ENCODE data around the gene MGAT4A.

The MGAT4A gene

GRCh38 chr2:98731041-98731893, at the start of gene MGAT4A:
Gene MGAT4A, minus strand, starts transcription at chr2:98731132. Its CDS starts 4,800 bp downstream, at chr2:98726332.
- FAIRE-seq: no peak

GRCh38 chr2:98778741-98779483, 48.0 kb upstream of the MGAT4A start:
- FAIRE-seq: no peak

DNA sequence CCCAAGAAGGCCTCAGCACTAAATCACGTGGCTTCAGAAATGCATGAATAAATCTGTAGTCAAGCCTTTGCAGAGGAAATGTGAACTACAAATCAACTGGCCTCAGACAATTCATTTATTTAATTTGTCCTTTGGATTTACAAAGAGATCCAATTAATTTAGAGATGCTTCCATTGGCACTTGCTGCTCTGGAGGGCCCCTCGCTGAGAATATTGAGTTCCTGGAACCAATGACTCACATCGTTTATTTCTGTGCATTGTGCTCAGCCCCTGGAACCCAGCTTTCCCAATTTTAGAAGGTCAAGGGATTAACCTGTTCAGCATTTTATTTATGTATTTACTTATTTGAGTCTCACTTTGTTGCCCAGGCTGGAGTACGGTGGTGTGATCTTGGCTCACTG, 47.2 kb upstream of the MGAT4A start:
- no peak for FAIRE-seq

- no peak for FAIRE-seq
These were observed 46.8 kb upstream of the MGAT4A start for GRCh38 chr2:98777710-98778109.

DNA sequence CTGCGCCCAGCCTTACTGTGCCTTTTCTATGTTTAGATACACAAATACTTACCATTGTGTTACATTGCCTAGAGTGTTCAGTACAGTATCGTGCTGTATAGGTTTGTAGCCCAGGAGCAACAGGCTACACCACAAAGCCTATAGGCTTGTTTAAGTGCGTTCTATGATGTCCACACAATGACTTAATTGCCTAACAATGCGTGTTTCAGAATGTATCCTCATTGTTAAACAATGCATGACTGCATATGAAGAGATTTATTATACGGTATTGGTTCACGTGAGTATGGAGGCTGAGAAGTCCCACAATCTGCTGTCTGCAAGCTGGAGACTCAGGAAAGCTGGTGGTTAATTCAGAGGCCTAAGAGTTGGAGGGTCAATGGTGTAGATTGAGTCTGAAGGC, 46.1 kb upstream of the MGAT4A start:
- no peak for FAIRE-seq

DNA sequence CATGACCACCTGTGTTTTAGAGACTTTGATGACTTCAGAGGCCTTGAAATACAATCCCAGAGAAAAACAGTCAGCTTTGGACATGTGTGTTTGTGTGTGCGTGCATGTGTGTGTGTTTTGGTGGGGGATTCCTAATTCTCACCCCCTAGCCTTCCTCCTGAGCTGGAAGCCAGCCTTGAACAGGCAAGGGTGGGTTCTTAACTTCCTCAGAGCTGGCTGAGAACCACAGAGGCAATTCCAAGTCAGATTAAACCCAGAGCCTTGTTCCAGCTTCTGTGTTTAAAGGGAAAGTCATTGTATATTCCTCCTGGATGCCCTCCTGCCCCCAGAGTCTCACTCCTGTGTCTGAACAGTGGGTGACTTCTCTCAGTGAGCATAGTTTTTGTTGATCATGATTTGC, 45.2 kb upstream of the MGAT4A start:
- no peak for FAIRE-seq

- FAIRE-seq: no peak
These were observed 44.4 kb upstream of the MGAT4A start for GRCh38 chr2:98775146-98775986.

DNA sequence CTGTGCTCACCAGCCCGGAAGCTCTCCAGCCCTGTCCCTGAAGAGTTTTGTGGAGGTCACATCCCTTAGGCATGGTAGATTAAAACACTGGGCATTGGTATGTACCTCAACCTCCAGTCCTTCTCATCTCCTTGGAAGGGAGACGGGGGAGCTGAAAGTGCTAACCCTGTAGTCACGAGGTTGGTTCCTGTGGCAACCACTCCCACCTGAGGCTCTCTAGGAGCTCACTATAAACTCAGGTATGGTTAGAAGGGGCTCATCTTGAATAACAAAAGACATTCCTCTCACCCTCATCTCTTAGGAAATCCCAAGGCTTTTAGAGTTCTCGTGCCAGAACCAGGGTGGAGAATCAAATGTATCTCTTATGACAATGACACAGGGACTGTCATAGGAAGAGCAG, 43.0 kb upstream of the MGAT4A start:
- FAIRE-seq: no peak

DNA sequence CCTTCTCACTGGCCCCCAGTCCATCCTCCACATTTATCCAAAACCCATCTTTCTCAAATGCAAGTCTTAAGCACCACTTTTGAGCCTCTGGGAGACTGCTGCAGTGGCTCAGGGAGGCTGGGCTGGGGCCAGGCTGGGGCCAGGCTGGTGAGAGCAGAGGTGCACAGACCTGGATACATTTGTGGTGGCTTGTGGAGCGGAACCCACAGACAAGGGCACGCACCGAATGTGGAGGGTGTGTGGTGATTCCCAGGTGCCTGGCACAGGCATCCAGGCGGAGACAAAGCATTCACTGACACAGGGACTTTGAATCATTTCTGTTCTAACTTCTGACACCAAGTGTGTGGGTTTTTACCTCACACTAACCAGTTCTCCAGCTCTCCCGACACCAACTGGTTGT, 42.2 kb upstream of the MGAT4A start:
- no peak for FAIRE-seq

GRCh38 chr2:98772536-98772935, 41.6 kb upstream of the MGAT4A start:
- FAIRE-seq: no peak

DNA sequence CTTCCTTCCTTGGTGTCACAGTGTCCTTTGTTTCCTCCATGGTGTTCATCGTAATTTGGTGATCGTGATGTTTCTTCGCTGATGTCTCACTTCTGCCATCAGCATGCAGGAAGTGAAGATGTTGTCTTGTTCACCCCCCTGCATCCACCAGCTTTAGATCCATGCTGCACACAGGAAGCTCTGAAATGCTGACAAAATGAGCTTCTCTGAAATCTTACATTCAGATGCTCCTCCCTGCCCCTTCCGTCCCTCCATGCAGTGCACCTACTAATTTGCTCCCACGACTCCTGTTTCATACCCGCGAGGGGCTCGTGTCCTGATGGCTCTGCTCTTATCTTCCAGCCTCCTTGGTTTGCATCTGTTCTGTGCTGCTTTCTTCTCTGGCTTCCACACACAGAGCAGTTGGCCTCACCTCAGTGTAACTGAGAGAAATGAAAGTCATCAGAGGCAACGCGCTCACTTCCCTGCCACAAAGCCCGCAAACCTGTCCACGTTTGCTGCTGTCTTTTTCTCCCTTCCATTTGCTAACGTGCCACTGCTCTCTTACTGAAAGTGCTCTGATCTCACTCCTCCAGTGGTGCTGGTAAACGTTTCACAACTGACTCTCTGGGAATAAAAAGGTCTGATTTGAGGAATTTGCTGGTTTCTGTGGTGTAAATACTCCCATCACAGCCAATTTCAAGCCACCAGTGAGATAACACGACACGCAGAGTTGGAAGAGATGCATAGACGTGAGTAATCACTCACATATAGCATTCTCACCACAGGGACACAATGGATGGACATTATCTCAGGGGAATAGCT, 41.0 kb upstream of the MGAT4A start:
- no peak for FAIRE-seq

DNA sequence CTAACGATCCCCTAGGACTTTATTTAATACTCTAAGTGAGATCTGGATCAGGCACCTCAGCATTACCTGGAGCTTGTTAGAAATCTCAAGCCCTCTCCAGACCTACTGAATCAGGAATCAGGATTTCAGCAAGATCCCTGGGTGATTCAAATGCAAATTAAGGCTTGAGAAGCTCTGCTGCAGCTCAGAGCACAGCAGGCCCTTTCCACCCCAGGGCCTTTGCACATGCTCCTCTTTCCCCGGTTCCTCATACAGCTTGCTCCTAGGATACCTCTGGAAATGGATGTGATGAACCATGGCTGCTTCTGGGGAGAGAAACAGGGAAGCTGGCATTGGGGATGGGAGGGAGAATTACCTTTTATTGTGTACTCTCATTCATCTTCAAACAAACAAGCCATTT, 40.3 kb upstream of the MGAT4A start:
- no peak for FAIRE-seq

DNA sequence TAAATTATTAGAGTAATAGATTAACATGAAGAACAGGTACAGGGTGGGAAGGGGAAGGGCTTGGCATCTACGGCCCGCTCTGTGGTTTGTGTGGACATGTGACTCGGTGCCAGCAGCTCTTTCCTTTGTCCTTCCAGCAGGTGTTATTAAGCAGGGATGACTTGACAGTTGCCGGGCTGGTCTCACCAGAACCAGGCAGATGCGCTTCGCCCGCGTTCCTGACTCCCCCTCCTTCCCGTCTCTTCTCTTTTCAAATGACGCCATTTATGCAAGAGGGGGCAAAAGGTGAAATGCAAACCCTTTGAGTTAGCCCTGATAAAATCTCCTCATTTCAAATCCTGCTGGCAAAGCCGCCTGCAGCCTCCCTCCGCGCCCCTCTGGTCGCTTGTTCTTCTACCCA, 38.9 kb upstream of the MGAT4A start:
- no peak for FAIRE-seq

- no peak for FAIRE-seq
These were observed 38.2 kb upstream of the MGAT4A start for GRCh38 chr2:98769114-98769476.

- FAIRE-seq: no peak
These were observed 37.6 kb upstream of the MGAT4A start for GRCh38 chr2:98768384-98769113.

DNA sequence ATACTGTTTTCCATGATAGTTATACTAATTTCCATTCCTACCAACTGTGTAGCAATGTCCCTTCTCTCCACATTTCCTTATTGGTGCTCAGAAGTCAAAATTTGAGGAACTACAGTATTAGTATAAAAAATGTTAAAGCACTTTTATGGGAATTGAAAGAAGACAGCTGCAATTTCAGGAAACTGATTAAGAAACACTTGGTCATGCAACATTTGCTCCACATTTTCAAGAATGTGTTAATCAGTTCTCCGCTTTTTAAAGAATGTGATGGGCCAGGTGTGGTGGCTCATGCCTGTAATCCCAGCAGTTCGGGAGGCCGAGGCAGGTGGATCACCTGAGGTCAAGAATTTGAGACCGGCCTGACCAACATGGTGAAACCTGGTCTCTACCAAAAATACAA, 33.6 kb upstream of the MGAT4A start:
- FAIRE-seq: no peak

- no peak for FAIRE-seq
These were observed 32.4 kb upstream of the MGAT4A start for GRCh38 chr2:98763209-98763951.

- no peak for FAIRE-seq
These were observed 31.0 kb upstream of the MGAT4A start for GRCh38 chr2:98761909-98762308.

DNA sequence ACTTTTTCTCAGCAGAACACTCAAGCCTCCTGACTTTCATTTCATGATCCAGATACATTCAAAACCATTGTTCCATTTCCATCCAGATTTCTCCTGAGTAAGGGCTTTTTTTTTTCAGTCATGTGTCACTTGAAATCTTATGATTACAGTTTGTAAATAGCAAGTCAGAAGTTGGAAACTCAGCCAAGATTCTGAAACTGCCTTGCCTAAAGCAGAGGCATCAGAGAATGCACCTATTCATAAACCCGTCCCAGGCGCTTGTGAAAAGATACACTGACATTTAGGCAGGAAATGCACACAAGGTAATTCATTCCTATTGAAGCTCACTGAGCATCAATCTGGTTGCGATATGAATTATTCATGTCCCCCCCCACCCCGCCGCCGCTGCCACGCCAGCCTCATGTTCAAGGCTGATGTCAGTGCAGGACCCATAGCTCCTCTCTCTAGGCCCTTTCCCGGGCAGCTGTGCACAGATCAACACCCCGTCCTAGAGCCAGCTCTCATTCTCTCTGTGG, 30.4 kb upstream of the MGAT4A start:
- no peak for FAIRE-seq

- FAIRE-seq: no peak
These were observed 29.1 kb upstream of the MGAT4A start for GRCh38 chr2:98759827-98760625.
